Measurements from ENCODE around the gene MAD1L1.

DNA sequence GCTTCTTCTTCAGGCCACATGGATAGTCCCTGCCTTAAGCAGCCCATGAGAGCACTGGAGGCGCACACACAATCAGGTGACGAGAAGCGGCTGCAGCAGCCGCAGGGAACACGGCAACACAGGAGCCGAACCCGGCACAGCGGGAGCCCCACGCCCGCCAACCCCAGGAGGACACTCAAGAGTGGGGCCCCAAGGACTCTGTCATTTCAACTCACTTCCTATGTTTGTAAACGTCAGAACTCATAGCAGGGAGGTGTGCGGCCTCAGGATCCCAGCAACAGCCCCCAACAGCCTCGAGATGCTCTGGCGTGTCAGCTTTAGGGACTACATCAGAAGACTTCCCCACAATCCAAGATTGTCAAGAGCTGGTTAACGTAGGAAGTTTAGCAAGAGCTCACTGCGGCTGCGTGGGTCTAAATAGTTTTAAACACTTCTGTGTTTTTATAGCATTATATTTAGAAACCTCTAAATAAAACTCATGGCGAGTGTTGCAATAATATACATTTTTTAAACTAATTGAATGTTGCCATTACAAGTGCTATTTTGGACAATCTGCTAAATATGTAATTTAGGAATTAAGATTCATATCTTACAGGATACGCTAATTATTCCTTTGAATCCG, 123.4 kb downstream of the MAD1L1 start:
- TF ChIP-seq, protein P1, sequence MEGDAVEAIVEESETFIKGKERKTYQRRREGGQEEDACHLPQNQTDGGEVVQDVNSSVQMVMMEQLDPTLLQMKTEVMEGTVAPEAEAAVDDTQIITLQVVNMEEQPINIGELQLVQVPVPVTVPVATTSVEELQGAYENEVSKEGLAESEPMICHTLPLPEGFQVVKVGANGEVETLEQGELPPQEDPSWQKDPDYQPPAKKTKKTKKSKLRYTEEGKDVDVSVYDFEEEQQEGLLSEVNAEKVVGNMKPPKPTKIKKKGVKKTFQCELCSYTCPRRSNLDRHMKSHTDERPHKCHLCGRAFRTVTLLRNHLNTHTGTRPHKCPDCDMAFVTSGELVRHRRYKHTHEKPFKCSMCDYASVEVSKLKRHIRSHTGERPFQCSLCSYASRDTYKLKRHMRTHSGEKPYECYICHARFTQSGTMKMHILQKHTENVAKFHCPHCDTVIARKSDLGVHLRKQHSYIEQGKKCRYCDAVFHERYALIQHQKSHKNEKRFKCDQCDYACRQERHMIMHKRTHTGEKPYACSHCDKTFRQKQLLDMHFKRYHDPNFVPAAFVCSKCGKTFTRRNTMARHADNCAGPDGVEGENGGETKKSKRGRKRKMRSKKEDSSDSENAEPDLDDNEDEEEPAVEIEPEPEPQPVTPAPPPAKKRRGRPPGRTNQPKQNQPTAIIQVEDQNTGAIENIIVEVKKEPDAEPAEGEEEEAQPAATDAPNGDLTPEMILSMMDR (tag by site-specific recombination; IDR thresholded peaks at IDR 0.05) = no peak
- no peak for TF ChIP-seq MYNN (tag by site-specific recombination; IDR thresholded peaks at IDR 0.05; ENCODE audit: borderline replicate concordance)
- TF ChIP-seq, protein P2, sequence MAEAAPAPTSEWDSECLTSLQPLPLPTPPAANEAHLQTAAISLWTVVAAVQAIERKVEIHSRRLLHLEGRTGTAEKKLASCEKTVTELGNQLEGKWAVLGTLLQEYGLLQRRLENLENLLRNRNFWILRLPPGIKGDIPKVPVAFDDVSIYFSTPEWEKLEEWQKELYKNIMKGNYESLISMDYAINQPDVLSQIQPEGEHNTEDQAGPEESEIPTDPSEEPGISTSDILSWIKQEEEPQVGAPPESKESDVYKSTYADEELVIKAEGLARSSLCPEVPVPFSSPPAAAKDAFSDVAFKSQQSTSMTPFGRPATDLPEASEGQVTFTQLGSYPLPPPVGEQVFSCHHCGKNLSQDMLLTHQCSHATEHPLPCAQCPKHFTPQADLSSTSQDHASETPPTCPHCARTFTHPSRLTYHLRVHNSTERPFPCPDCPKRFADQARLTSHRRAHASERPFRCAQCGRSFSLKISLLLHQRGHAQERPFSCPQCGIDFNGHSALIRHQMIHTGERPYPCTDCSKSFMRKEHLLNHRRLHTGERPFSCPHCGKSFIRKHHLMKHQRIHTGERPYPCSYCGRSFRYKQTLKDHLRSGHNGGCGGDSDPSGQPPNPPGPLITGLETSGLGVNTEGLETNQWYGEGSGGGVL (tag by site-specific recombination; IDR thresholded peaks at IDR 0.05) = no peak
- no peak for TF ChIP-seq ZNF76 (tag by site-specific recombination; IDR thresholded peaks at IDR 0.05; ENCODE audit: borderline replicate concordance, low read depth)
- TF ChIP-seq REPIN1 (tag by site-specific recombination; IDR thresholded peaks at IDR 0.05; ENCODE audit: low read depth) = no peak
- no peak for TF ChIP-seq ZNF549 (tag by site-specific recombination; IDR thresholded peaks at IDR 0.05)

Data from HEK293 (cell line).